ENCODE data around the gene ZC3H12D. TPM values are rescaled to one million over a fixed set of nuclear protein-coding genes. Genes with fewer than 3 reads are reported as not detected.

ZC3H12D gene
- total RNA-seq, 6 donors from 2014 or later = 1.4 to 5.7 (median 2.6) TPM

DNA sequence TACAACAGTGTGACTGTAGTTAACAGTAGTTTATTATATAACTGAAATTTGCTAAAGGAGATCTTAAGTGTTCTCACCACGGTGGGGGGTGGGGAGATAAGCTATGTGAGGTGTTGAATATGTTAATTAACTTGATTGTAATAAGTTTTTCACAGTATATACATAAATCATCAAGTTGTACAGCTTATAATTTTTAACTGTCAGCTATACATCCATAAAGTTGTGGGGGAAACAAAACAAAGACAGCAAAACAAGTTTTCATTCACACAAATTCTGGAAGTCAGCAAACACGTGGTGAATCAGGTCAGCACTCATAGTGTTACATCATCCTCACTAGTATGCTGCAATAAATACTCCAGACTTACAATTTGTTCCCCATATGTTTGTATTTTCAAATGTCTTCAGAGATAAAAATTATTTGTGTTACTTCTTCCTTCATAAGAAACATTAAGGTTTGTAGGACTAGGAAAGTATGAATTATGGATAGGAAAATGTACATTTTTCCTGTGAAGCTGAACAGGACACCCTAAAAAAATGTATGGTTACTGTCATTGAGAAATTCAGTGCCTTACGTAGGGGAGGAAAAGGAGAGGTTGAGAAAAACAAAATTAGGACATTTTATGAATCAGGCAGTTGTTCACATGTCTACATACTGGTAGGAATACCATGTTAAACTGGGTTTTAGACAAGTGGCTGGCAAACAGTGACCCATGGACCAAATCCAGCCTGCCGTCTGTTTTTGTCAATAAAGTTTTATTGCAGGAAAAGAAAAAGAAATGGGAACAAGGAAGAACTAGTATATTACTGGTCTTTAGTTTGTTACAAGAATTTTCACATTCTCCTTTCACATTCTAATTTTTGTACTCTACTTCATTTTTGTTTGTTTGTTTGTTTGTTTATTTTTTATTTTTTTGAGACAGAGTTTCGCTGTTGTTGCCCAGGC lies 78.7 kb downstream of the ZC3H12D start:
- ATAC-seq (ENCODE audit: low FRiP score in 2 of 2) = peak in 1 of 2 donors; percentile 56

GRCh38 chr6:149403534-149403933 lies 81.3 kb downstream of the ZC3H12D start:
- DNase-seq (no peak), ATAC-seq (ENCODE audit: low FRiP score in 2 of 2) (no peak)
- H3K4me3 ChIP-seq = no peak overlapping the region
- H3K9me3 ChIP-seq = no peaks in the 10 kb centered on the region
- H3K27ac ChIP-seq = no peak overlapping the region
- H3K36me3 ChIP-seq = peaks cover 0 to 56% (median 18%) of the 10 kb centered on the region in 4 donors
- WGBS, 2 donors = 97% methylated on average over 3 of the region's 3 CpGs
- no peaks in the 10 kb centered on the region for H3K27me3 ChIP-seq
- H3K4me1 ChIP-seq = peaks cover 0 to 10% (median 0%) of the 10 kb centered on the region in 4 donors
- TF ChIP-seq EP300 (IDR thresholded peaks at IDR 0.05) (no peak), POLR2A (IDR thresholded peaks at IDR 0.05) (no peak)

More for the DNA sequence above, 78.7 kb downstream of the ZC3H12D start:
- no peak overlapping the region for H3K4me3 ChIP-seq
- peak overlapping the region in 1 of 4 donors; percentile 23 for H3K27ac ChIP-seq
- H3K36me3 ChIP-seq = peaks cover 0 to 55% (median 16%) of the 10 kb centered on the region in 4 donors
- no peaks in the 10 kb centered on the region for H3K9me3 ChIP-seq
- TF ChIP-seq POLR2AphosphoS5 (IDR thresholded peaks at IDR 0.05) (no peak), POLR2A (IDR thresholded peaks at IDR 0.05) (no peak), EP300 (IDR thresholded peaks at IDR 0.05) (no peak)
- TF ChIP-seq, protein P1, sequence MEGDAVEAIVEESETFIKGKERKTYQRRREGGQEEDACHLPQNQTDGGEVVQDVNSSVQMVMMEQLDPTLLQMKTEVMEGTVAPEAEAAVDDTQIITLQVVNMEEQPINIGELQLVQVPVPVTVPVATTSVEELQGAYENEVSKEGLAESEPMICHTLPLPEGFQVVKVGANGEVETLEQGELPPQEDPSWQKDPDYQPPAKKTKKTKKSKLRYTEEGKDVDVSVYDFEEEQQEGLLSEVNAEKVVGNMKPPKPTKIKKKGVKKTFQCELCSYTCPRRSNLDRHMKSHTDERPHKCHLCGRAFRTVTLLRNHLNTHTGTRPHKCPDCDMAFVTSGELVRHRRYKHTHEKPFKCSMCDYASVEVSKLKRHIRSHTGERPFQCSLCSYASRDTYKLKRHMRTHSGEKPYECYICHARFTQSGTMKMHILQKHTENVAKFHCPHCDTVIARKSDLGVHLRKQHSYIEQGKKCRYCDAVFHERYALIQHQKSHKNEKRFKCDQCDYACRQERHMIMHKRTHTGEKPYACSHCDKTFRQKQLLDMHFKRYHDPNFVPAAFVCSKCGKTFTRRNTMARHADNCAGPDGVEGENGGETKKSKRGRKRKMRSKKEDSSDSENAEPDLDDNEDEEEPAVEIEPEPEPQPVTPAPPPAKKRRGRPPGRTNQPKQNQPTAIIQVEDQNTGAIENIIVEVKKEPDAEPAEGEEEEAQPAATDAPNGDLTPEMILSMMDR (IDR thresholded peaks at IDR 0.05) = no peak
- H3K27me3 ChIP-seq = no peaks in the 10 kb centered on the region
- WGBS, 2 donors = 63 to 64% methylated on average over 5 of the region's 5 CpGs
- H3K4me1 ChIP-seq = peaks cover 0 to 10% (median 0%) of the 10 kb centered on the region in 4 donors
- DNase-seq = no peak

GRCh38 chr6:149400050-149400449 lies 84.8 kb downstream of the ZC3H12D start, which contains the start of gene SUMO4:
Gene SUMO4, plus strand, starts transcription at chr6:149400262. Its CDS starts 130 bp downstream, at chr6:149400392.
- H3K27me3 ChIP-seq = no peaks in the 10 kb centered on the region
- no peaks in the 10 kb centered on the region for H3K9me3 ChIP-seq
- no peak within 1 kb of the TSS for H3K4me3 ChIP-seq
- H3K4me1 ChIP-seq = no peaks in the 10 kb centered on the region
- WGBS, 2 donors = 99% methylated on average over 11 of the region's 11 CpGs
- DNase-seq (peak in 1 of 2 donors; percentile 51), ATAC-seq (ENCODE audit: low FRiP score in 2 of 2) (no peak)
- H3K36me3 ChIP-seq = peaks cover 0 to 48% (median 18%) of the 10 kb centered on the region in 4 donors
- TF ChIP-seq POLR2A (IDR thresholded peaks at IDR 0.05) = no peak
- TF ChIP-seq, protein P1 (IDR thresholded peaks at IDR 0.05) = no peak
- TF ChIP-seq POLR2AphosphoS5 (IDR thresholded peaks at IDR 0.05) = no peak
- no peak for TF ChIP-seq EP300 (IDR thresholded peaks at IDR 0.05)
- H3K27ac ChIP-seq = no peak within 1 kb of the TSS

DNA sequence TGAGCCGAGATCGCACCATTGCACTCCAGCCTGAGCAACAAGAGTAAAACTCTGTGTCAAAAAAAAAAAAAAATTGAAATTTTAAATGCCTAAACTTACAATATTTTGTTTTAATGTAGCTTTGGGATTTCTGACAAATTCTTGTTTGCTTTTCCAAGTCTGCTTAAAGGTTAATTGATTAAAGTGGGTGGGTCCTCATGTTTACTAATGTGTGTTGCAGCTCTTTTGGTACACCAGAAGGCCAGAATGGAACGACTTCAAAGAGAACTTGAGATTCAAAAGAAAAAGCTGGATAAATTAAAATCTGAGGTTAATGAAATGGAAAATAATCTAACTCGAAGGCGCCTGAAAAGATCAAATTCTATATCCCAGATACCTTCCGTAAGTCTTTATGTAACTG lies 87.4 kb downstream of the ZC3H12D start:
- Histone ChIP-seq H3K27me3 (no peaks in the 10 kb centered on the region), H3K4me3 (no peak overlapping the region), H3K36me3 (peaks cover 0 to 34% (median 12%) of the 10 kb centered on the region in 4 donors), H3K4me1 (no peaks in the 10 kb centered on the region), H3K9me3 (no peaks in the 10 kb centered on the region), H3K27ac (no peak overlapping the region)
- DNase-seq = no peak
- 93 to 96% methylated on average over 6 of the region's 6 CpGs for WGBS, 2 donors
- TF ChIP-seq POLR2AphosphoS5 (IDR thresholded peaks at IDR 0.05) (no peak), EP300 (IDR thresholded peaks at IDR 0.05) (no peak), POLR2A (IDR thresholded peaks at IDR 0.05) (no peak)
- TF ChIP-seq, protein P1 (IDR thresholded peaks at IDR 0.05) = no peak
- no peak for ATAC-seq (ENCODE audit: low FRiP score in 2 of 2)

Small RNAs within 50 kb of the gene (small RNA-seq; reads per million reads assigned to genes)
- 0 to 0.37 (median 0) reads per million in 4 donors for gene RNU7-3P

Other genes with a start within 250 kb of the ZC3H12D start
- gene TAB2, start 167.3 kb downstream of the ZC3H12D start, total RNA-seq = 10 to 100 TPM; 46.5 to 99.5 (median 52.7) TPM
- 1 to 10 TPM; 1.9 to 8.4 (median 3.5) TPM for gene SUMO4, start 84.8 kb downstream of the ZC3H12D start, total RNA-seq
- 10 to 100 TPM; 15.1 to 50.6 (median 21.8) TPM for gene PPIL4, start 61.0 kb upstream of the ZC3H12D start, total RNA-seq
- 10 to 100 TPM; 13.6 to 42.4 (median 37.7) TPM for gene GINM1, start 81.4 kb upstream of the ZC3H12D start, total RNA-seq
- 10 to 100 TPM in 5 of 6 donors, 1 to 10 TPM in 1; 7.2 to 36.1 (median 16.3) TPM for gene KATNA1, start 163.7 kb upstream of the ZC3H12D start, total RNA-seq
- gene LATS1, start 233.1 kb upstream of the ZC3H12D start, total RNA-seq = 10 to 100 TPM; 23.1 to 34.4 (median 29.9) TPM

Measured in upper lobe of left lung (tissue), 6 donors.